Stimulated activated CD4-positive, alpha-beta T cell treated with anti-CD3 and anti-CD28 coated beads, TNF-alpha, amount 100 ng/mL, for 24 hours (primary cell): ENCODE data around the gene SP3.

ENCODE experiments used
- DNase-seq, 3 experiments: peaks; one replicate each; pipeline ENCODE4 v3.0.0-alpha.2; 2020; ENCODE audit warnings: low read depth in 3 of 3

Gene SP3

DNA sequence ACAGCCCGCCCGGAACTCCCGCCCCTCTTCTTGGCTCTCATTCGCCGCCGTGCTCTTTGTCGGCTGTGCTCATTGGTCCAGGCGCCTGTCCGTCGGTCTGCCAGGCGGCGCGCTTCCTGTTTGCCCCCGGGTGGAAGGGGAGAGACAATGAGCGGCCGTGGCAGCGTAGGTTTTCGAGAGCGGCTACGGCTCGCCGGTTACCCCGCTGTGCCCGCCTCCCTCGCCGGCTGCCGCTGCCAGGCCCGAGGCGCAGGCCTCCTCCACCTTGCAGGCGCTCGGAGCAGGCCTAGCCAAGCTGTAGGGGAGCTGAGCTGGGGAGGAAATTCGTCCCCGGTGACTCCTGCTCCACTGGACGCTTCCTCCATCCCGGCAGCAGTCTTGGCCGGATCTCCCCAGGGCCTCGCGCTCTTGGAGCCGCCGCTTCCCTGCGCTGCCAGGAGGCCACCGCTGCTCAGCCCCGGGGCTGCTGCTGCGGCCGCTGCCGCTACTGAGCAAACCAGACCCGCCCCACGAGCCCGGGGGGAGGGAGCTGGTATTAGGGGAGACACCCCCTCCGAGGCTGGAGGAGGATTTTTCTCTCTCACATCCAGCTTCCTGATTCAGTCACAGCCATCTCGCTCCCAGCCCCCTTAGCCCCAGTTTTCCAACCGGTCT, at the start of gene SP3:
Gene SP3, minus strand, starts transcription at position 2 of the 654 bp plus-strand sequence. CDS start 202 bp downstream, outside the sequence.
- peak; percentile 88 to 94 (median 91) for DNase-seq

DNA sequence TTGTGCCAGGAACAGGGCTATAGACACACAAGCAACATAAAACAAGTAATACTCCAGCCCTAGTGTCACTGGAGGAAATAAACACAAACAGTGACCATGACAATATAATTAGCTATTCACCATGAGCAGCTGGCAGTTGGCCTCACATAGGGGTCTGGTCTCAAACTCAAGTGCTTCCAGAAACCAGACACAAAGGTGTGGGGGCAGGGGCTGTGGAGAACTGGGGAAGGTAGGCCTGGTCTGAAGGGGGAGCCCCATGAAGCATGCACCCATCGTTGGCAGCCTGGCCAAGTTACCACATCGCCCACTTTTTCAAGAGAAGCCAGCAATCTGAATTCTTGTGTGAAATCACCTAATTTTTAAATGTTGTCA, 49.5 kb upstream of the SP3 start:
- no peak for DNase-seq

DNA sequence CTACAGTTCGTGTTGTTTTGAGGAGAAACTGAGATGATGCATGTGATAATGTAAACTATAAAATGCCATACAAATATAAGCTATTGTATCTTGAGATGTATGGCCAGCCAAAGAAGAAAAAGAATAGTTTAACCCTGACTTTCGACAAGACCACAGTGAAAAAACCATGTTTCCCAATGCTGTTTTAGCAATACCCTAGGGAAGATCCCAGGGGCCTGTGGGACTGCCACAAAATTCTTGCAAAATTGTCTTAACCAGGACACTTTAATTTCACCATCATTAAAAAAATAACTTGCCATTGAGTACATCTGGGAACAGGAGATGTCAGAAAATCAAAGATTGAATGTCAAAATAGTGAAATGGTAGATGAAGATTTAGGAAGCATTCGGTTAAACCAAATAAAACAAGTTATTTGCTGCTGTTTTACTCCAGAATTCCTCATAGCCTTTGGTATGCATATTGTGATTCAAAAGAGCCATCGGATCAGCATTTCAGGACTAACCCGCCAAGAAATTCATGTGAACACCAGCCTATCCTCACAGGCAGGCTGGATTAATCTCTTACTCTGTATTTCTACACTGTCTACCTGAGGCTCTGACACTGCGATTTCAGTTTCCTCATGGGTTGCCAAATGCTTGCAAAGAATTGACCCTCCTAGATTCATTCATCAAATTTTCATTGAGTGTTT, 49.0 kb upstream of the SP3 start:
- no peak for DNase-seq

DNA sequence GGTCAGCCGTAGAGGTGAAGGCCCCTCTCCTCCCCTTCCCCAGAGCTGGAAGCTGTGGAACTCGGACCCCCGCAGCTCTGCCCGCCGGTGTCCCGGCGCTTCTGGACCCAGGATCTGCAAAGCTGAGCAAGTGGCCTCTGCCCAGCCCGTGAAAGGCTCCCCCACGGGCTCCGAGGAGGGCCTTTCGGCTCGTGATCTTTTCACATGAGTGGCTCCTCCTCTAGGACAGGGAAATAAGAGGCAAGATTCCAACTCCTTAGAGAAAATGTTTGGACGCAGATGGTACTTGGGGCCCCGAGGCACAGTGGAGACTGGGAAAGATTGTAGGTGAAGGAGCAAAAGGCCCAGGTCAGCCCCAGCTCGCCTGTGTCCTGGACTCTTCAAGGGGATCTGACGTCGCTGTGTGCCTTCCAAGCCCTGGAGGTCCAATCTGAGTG, 48.2 kb upstream of the SP3 start:
- DNase-seq: no peak

DNA sequence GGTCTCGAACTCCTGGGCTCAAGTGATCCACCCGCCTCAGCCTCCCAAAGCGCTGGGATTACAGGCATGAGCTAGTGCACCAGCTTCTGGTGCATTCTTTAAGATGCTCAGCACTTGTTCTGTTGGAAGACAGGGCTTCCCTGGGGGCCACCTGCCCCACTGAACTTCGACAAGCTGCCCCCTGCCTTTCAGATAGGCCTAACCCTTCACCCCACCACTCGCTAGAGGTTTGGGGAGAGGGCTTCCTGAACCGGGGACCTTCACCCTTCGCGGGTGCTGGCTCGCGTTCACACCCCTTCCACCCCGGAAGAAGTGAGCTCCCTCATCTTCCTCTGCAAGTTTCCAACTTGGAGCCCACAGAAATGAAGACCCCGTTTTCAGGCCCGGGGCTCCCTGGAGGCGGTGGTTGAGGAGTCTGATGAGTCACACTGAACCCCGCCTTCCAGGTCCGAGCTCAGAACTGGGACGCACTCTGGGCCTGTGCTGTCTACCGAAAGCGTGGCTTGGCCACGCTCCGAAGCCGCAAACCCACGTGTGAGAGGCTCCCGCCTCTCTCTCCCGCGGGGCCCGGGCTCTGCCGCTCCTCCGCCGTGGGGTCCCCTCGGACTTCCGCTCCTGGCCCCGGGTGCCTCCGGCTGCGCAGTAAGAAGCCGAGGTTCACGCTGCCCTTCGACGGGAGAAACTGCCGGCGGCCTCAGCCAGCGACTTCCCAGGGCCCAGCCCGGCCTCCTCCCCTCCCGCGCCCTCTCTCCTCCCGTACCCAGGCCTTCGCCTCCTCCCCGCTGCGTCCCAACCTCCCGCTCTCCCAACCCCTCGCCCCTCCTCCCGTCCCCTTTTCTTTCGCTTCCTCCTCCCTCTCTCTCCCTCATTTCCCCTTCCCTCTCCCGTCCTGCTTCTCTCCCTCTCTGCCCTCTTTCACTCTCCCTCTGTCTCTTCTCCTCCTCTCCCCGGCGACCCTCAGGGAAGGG, 47.5 kb upstream of the SP3 start:
- DNase-seq: peak in 1 of 3 experiments; percentile 26

DNA sequence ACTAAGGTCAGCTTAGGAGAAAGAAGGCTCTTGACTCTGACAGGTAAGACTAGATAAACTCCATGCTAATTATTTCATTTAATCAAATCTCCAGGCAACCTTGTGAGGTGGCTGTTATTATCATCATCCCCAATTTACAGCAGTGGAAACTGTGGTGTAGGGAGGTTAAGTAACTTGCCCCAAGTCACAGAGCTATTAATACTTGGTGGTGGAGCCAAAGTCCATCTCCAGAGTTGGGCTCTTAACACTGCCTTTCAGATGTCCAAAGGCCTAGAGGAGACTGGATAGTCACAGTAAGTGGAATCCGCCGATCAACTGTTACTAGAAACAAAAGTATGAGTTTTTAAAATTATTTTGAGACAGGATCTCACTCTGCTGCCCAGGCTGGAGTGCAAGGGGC, 46.6 kb upstream of the SP3 start:
- no peak for DNase-seq

DNA sequence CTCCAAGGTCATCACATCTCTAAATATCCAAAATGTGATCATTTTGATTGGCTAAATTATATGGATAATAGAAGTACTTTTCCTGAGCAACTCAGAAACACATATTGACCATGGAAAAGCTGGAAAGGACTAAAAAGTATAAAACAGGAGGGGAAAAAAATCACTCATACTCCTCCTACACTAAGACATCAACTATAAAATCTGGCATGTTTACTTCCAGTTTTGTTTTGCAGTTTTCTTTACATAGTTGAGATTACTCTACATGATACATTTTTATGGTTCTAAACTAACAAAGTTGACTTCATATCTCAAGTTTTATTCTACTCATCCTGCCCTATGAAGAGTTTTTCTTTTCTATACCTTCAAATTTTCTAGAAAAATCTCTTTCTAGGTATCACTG, 46.0 kb upstream of the SP3 start:
- DNase-seq: no peak

DNA sequence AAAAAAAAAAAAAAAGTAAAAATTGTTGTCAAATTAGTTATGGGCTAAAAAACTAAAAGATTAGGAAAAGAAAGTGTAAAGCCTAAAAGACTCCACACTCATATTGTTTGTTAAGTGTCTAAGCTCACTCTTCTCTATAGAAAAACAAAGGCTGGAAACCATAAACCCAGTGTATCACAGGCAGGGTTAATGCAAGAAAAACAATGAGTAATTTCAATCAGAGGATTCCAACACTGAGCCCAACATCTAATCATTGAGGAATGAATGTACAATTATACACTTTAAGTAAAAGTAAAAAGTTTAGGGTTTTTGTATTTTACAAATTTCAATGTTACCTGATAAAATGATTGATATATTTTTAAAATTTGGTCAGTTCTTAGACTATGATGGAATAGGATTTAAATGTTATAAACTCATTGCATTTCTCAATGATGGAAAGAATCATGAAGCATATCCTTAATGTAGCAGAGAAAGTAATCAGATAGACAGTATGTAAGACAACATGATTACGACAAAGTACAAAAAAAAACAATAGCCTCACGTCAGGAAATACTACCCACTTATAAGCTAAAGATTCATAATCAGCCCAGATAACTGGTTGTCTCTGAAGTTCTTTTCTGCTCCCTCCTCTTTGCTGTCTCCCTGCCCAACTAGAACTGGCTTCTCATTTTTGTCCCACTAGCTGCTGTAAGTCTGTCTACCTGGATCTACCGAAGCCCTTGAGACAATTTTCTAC, 44.5 kb upstream of the SP3 start:
- DNase-seq: no peak

DNA sequence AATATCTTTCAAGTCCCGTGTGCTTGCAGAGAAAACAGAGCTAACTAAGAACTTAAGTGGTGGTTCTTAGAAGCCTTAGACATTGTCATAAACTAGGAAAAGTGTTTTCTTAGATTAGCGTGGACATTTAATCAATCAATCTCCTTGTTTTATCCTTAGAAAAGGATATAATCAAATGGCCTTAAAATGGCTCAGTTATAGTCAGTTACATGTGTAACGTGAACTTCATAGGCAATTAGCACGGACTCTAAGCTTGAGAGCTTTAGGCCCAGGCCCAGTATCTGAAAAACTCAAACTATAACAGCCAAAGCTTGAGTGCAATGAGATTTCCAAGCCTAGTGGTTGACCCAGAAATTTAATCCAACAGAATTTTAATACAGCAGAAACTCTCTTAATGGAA, 43.5 kb upstream of the SP3 start:
- no peak for DNase-seq

DNA sequence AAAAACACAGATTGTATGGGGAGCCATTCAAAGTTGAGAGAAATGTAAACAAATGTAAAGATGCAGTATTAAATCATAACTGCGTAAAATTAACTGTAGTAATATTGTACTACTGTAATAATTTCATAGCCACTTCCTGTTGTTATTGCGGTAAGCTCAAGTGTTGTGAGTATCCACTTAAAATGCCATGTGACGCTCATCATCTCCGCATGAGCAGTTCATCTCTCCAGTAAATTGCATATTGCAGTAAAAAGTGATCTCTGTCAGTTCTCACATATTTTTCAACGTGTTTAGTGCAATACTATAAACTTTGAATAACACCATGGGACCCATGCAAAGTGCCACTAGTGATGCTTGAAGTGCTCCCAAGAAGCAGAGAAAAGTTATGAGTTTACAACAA, 41.8 kb upstream of the SP3 start:
- DNase-seq: no peak

DNA sequence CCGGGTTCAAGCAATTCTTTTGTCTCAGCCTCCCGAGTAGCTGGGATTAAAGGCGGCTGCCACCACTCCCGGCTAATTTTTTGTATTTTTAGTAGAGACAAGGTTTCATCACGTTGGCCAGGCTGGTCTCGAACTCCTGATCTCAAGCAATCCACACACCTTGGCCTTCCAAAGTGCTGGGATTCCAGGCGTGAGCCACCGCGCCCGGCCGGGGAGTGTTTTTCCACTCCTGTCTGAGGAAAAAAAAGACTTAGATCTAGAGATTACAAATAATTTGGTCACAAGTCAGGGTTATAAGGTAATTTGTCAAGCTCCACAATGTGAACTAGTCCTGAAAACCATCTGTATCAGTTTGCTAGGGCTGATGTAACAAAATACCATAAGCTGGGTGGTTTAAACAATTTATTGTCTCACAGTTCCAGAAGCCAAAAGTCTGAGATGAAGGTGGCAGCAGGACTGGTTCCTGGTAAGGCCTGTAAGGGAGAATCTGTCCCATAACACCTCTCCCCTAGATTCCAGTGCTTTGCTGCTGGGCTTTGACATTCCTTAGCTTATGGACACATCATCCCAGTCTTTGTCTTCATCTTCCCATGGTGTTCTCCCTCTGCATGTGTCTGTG, 40.7 kb upstream of the SP3 start:
- no peak for DNase-seq

DNA sequence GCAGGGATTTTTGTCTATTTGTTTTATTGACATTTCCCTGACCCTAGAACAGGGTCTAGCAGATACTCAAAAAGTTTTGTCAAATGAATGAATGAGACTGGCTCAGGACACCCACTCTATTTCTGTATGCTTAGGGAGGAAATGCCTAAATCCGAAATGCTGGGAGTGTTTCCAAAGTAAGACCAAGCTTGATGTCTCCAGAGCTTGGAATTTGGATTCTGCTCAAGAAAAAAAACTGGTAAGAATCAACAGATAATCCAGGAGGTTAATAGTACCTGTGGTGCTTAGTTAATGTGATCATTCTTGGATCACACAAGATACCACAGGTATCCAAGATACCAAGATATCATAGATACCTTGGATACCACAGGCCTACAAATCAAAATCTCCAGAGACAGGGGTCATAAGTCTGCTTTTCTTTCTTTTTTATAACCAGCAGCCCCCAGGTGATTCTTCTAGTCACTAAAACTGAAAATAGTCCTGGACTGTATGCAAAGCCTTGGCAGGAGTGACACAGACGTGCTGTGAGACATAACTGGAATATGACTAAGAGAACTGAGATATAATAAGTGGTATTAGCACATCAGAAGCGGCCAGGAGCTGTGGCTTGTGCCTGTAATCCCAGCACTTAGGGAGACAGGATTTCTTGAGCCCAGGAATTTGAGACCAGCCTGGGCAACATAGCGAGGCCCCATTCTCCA, 39.9 kb upstream of the SP3 start:
- DNase-seq: peak in 1 of 3 experiments; percentile 29

DNA sequence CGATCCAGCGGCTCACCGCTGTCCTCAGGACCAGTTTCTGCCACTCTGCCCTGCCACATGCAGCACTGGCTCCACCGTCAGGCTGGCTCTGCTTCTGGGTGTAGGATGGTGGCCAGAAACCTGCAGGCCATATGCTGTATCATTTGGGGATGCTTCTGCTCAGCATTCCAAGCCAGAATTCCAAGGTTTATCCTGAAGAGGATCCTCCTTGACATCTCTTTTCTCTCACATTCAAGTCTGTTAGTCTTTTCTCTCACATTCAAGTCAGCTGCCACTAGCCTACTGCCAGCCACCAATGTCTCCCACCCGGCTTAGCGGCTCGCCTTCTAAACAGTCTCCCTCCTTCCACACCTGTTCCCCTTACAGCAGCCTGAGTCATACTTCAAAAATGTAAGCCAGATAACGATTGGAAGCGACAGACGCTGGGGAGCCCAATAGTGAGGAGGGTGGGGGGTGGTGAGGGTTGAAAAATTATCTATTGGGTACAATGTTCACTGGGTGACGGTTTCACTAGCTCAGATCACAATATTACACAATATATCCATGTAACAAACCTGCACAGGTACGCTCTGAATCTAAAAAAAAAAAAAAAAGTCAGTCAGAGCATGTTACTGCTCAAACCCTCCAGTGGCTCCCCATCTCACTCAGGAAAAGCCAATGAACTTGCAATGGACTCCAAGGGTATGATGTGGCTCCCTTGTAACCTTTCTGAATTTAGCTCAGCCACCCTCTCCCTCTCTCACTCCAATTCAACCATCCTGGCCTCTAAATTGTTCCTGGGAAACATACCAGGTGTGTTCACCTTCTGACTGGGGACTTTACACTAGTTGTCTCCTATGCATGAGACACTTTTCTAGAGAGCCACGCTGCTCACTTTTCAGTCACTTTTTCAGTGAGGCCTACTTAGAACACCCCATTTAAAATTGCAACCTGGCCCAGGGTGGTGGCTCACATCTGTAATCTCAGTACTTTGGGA, 38.8 kb upstream of the SP3 start:
- DNase-seq: no peak

DNA sequence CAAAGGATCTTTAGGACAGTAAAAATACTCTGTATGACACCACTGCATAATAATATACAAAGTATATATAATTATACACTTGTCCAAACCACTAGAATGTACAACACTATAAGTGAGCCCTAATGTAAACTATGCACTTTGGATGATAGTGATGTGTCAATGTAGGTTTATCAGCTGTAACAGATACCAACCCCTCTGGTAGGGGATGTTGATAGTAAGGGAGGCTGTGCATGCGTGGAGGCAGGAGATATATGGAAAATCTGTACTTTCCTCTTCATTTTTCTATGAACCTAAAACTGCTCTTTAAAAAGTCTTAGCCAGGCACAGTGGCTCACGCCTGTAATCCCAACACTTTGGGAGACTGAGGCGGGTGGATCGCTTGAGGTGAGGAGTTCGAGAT, 37.5 kb upstream of the SP3 start:
- no peak for DNase-seq

DNA sequence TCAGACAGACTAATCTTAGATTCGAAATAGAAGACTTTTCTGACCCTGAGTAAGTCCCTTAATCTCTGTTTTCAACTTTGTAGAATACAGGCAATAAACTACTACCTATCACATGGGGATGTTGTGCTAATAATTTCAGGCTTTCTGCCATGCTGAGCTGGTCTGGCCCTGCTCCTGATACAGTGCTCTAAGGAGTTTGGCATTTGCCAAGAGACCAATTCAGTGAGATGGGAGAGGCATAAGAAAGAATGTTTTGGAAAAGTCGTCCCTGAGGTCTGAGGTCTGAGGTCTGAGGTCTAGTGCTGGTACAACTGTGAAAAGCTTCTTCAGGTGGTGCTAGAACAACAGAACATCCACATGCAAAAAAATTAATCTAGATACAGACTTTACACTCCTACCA, 35.9 kb upstream of the SP3 start:
- DNase-seq: no peak

DNA sequence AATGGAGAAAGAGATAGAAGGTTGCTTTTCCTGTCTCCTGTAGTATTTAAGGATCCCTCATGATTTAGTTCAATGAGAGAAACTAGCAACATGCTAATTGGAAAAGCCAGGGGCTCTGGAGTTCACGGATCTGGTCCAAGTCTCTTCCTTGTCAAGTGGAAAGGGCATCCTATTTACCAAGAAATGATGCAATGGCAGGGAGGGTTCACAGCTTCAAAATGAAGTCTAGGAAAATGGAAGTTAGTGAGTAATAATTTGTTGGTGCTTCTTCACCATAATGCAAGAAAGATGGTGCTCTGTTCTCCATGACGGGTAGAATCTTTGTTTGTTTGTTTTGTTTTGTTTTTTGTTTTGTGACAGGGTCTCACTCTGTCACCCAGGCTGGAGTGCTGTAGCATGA, 34.6 kb upstream of the SP3 start:
- no peak for DNase-seq

DNA sequence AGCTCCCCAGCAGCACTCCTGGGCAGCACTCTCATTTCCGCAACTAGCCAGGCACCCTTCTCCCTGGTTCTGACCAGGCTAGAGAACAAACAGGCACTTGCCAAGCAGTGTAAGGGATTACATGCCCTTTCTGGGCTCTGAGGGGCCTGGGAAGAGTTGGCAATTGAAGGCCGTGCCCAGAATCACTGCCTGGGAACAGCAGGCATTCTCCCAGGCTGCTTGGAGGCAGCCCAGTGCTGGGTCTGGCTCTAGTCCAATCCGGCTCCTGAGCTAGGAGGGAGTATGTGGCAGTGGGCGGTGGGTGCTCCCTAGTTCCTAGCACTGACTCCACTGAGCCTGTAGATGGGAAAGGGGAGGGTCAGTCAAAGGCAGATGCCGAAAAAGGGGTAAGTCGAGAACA, 34.1 kb upstream of the SP3 start:
- DNase-seq: no peak

DNA sequence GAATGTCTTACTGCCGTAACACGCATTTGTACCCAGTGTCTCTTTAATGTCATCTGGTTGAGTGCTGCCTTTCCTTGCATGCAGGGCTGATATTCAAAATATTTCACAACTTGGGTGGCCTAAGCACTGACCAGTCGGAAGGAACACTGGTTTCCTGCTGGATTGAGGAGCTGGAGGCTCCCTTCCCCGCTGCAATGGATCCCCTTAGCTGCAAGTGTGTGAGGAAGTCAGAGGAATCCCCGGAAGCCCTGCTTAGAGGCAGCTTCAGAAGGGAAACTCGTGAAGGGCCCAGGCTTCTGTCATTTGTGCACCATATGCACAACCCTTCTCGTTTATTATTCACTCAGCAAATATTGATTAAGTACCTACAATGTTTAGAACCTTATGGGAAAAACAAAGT, 33.2 kb upstream of the SP3 start:
- DNase-seq: no peak

DNA sequence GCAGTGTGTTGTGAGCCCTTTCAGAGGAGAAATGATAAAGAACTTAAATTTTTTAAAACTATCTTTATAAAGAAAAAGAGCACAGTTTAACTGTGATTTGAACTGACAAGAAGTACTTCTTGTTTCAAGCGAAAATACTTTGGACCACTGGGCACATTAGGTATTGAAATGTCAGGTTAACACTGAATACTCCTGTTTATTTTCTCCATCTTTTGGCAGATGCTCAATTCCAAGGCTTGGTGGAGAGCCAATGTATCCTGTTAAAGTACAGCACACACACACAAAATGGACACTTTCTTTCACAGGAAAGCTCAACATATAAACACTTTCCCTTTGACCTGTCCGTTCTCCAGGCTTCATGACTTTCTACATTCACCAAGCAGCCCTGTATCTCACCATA, 32.6 kb upstream of the SP3 start:
- no peak for DNase-seq

DNA sequence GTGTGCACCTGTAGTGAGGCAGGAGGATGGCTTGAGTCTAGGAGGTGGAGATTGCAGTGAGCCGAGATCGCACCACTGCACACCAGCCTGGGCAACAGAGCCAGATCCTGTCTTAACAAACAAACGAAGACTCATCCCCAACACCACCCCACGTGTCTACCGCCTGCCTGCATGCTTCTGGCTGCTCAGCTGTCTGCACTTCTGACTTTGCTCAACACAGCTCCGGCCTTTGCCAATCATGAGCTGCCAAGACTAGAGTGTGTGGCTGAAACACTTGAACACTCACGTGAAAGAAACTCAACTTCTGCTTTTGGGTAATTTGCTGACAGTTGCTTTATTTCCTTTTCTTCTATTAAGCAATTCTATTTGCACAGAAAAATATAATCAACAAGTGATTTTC, 32.1 kb upstream of the SP3 start:
- no peak for DNase-seq
